ENCODE data around the gene LIPH. TPM values are rescaled to one million over a fixed set of nuclear protein-coding genes. Genes with fewer than 3 reads are reported as not detected.

The LIPH gene
- total RNA-seq, 1 donor from 2014 or later, result not detected

- DNase-seq (ENCODE audit: extremely low spot score, unreplicated experiment), result no peak
- H3K27ac Mint-ChIP-seq (ENCODE audit: unreplicated experiment), result no peak overlapping the region
- H3K4me1 Mint-ChIP-seq (ENCODE audit: unreplicated experiment), result no peaks in the 10 kb centered on the region
- no peaks in the 10 kb centered on the region for H3K9me3 Mint-ChIP-seq (ENCODE audit: unreplicated experiment)
- no peak overlapping the region for H3K4me3 Mint-ChIP-seq (ENCODE audit: unreplicated experiment)
- H3K36me3 Mint-ChIP-seq (ENCODE audit: unreplicated experiment), result no peaks in the 10 kb centered on the region
- H3K27me3 Mint-ChIP-seq (ENCODE audit: unreplicated experiment), result peaks cover 12% of the 10 kb centered on the region
- no peak for TF ChIP-seq CTCF (IDR thresholded peaks at IDR 0.05)
These were observed 43.9 kb downstream of the LIPH start for GRCh38 chr3:185508335-185508991.

- no peaks in the 10 kb centered on the region for H3K4me1 Mint-ChIP-seq (ENCODE audit: unreplicated experiment)
- no peak for TF ChIP-seq CTCF (IDR thresholded peaks at IDR 0.05)
- H3K27me3 Mint-ChIP-seq (ENCODE audit: unreplicated experiment), result peaks cover 9% of the 10 kb centered on the region
- H3K4me3 Mint-ChIP-seq (ENCODE audit: unreplicated experiment), result no peak overlapping the region
- no peak overlapping the region for H3K27ac Mint-ChIP-seq (ENCODE audit: unreplicated experiment)
- no peaks in the 10 kb centered on the region for H3K36me3 Mint-ChIP-seq (ENCODE audit: unreplicated experiment)
- no peaks in the 10 kb centered on the region for H3K9me3 Mint-ChIP-seq (ENCODE audit: unreplicated experiment)
- DNase-seq (ENCODE audit: extremely low spot score, unreplicated experiment), result no peak
These were observed 44.5 kb downstream of the LIPH start for GRCh38 chr3:185507883-185508282.

- no peak for DNase-seq (ENCODE audit: extremely low spot score, unreplicated experiment)
- peaks cover 19% of the 10 kb centered on the region for H3K27me3 Mint-ChIP-seq (ENCODE audit: unreplicated experiment)
- H3K9me3 Mint-ChIP-seq (ENCODE audit: unreplicated experiment), result no peaks in the 10 kb centered on the region
- no peaks in the 10 kb centered on the region for H3K4me1 Mint-ChIP-seq (ENCODE audit: unreplicated experiment)
- no peak overlapping the region for H3K4me3 Mint-ChIP-seq (ENCODE audit: unreplicated experiment)
- TF ChIP-seq CTCF (IDR thresholded peaks at IDR 0.05), result no peak
- H3K36me3 Mint-ChIP-seq (ENCODE audit: unreplicated experiment), result no peaks in the 10 kb centered on the region
- no peak overlapping the region for H3K27ac Mint-ChIP-seq (ENCODE audit: unreplicated experiment)
These were observed 47.8 kb downstream of the LIPH start for GRCh38 chr3:185504636-185505035.

GRCh38 chr3:185503521-185503920, 48.9 kb downstream of the LIPH start:
- Mint-ChIP-seq H3K27ac (ENCODE audit: unreplicated experiment) (no peak overlapping the region), H3K4me3 (ENCODE audit: unreplicated experiment) (no peak overlapping the region), H3K27me3 (ENCODE audit: unreplicated experiment) (peaks cover 19% of the 10 kb centered on the region), H3K9me3 (ENCODE audit: unreplicated experiment) (no peaks in the 10 kb centered on the region), H3K4me1 (ENCODE audit: unreplicated experiment) (no peaks in the 10 kb centered on the region), H3K36me3 (ENCODE audit: unreplicated experiment) (no peaks in the 10 kb centered on the region)
- no peak for DNase-seq (ENCODE audit: extremely low spot score, unreplicated experiment)
- TF ChIP-seq CTCF (IDR thresholded peaks at IDR 0.05), result no peak

GRCh38 chr3:185502987-185503386, 49.4 kb downstream of the LIPH start:
- Mint-ChIP-seq H3K27ac (ENCODE audit: unreplicated experiment) (no peak overlapping the region), H3K9me3 (ENCODE audit: unreplicated experiment) (no peaks in the 10 kb centered on the region), H3K4me3 (ENCODE audit: unreplicated experiment) (no peak overlapping the region), H3K4me1 (ENCODE audit: unreplicated experiment) (peaks cover 3% of the 10 kb centered on the region), H3K36me3 (ENCODE audit: unreplicated experiment) (no peaks in the 10 kb centered on the region), H3K27me3 (ENCODE audit: unreplicated experiment) (peaks cover 18% of the 10 kb centered on the region)
- DNase-seq (ENCODE audit: extremely low spot score, unreplicated experiment), result no peak
- TF ChIP-seq CTCF (IDR thresholded peaks at IDR 0.05), result no peak

Data from osteocyte (in vitro differentiated cells).